Calu3 (cell line): ENCODE data around the gene STIM1. TPM values are rescaled to one million over a fixed set of nuclear protein-coding genes. Genes with fewer than 3 reads are reported as not detected.

Experiments used
- BruUV-seq: library from RNA; stranded (reverse); fragments of 400-500 nt; replicated peaks from 2 replicates; lab custom pipeline; 2021; lab: Mats Ljungman, UMichigan
- CTCF ChIA-PET: fragments of 300-600 bp; sonication (Branson Sonifier 250); formaldehyde crosslinking; loops from one replicate; lab custom pipeline; 2022; ENCODE audit warnings: antibody characterized with exemption; lab: Charles Lee
- DNase-seq: peaks from one replicate; pipeline ENCODE4 v3.0.0; 2022
- H3K27ac Mint-ChIP-seq: one replicate; pipeline ENCODE4 v1.8.0; 2022; ENCODE audit warnings: mixed read lengths; ENCODE audit not compliant: unreplicated experiment
- H3K27me3 Mint-ChIP-seq: one replicate; pipeline ENCODE4 v1.8.0; 2022; ENCODE audit warnings: mixed read lengths; ENCODE audit not compliant: unreplicated experiment
- H3K36me3 Mint-ChIP-seq: one replicate; pipeline ENCODE4 v1.8.0; 2022; ENCODE audit warnings: mild to moderate bottlenecking, moderate library complexity, mixed read lengths; ENCODE audit not compliant: insufficient read depth, unreplicated experiment
- H3K4me1 Mint-ChIP-seq: one replicate; pipeline ENCODE4 v1.8.0; 2022; ENCODE audit warnings: mild to moderate bottlenecking, low read depth, mixed read lengths; ENCODE audit not compliant: unreplicated experiment
- H3K4me3 Mint-ChIP-seq: one replicate; pipeline ENCODE4 v1.8.0; 2022; ENCODE audit warnings: mild to moderate bottlenecking, low read depth, moderate library complexity, mixed read lengths; ENCODE audit not compliant: unreplicated experiment
- H3K9me3 Mint-ChIP-seq: one replicate; pipeline ENCODE4 v1.8.0; 2022; ENCODE audit warnings: low read depth, mixed read lengths; ENCODE audit not compliant: unreplicated experiment
- CTCF ChIP-seq: fragments of 200-600 bp; IDR thresholded peaks from one replicate; pipeline ENCODE4 v1.8.0; 2022; ENCODE audit warnings: antibody characterized with exemption; ENCODE audit not compliant: unreplicated experiment
- intact Hi-C: fragments of 100-400 bp; cut with micrococcal nuclease; formaldehyde crosslinking; loops from one replicate; pipeline ENCODE4 v1.10.0; 2022; ENCODE audit not compliant: unreplicated experiment
- total RNA-seq: library from RNA; stranded (reverse); gene quantifications from 2 replicates; pipeline ENCODE4 v1.2.3, GENCODE V29; 2022

Gene STIM1
- total RNA-seq, 1 experiment from 2014 or later = 60.1 TPM

- no peak for TF ChIP-seq CTCF
- H3K4me1 Mint-ChIP-seq = no peaks in the 10 kb centered on the region
- no peaks in the 10 kb centered on the region for H3K9me3 Mint-ChIP-seq
These were observed 127.6 kb downstream of the STIM1 start for GRCh38 chr11:3983101-3983500.

GRCh38 chr11:3984896-3985295 is 129.4 kb downstream of the STIM1 start:
- TF ChIP-seq CTCF = no peak
- CTCF ChIA-PET = no interaction called here
- intact Hi-C loops = no loop called here
- Mint-ChIP-seq H3K9me3 (no peaks in the 10 kb centered on the region), H3K27me3 (no peaks in the 10 kb centered on the region), H3K4me1 (no peaks in the 10 kb centered on the region), H3K27ac (no peak overlapping the region), H3K4me3 (no peak overlapping the region), H3K36me3 (no peaks in the 10 kb centered on the region)
- BruUV-seq = no TSS peak
- DNase-seq = no peak

More at GRCh38 chr11:3983101-3983500, 127.6 kb downstream of the STIM1 start:
- Mint-ChIP-seq H3K4me3 (no peak overlapping the region), H3K36me3 (no peaks in the 10 kb centered on the region), H3K27ac (no peak overlapping the region), H3K27me3 (no peaks in the 10 kb centered on the region)
- BruUV-seq = no TSS peak
- CTCF ChIA-PET = no interaction called here
- DNase-seq = no peak
- intact Hi-C loops = no loop called here

- DNase-seq = no peak
- no peaks in the 10 kb centered on the region for H3K36me3 Mint-ChIP-seq
- CTCF ChIA-PET = no interaction called here
- BruUV-seq = no TSS peak
- H3K27me3 Mint-ChIP-seq = no peaks in the 10 kb centered on the region
- H3K27ac Mint-ChIP-seq = no peak overlapping the region
- no peaks in the 10 kb centered on the region for H3K4me1 Mint-ChIP-seq
- no peaks in the 10 kb centered on the region for H3K9me3 Mint-ChIP-seq
- intact Hi-C loops = no loop called here
- TF ChIP-seq CTCF = no peak
- H3K4me3 Mint-ChIP-seq = no peak overlapping the region
These were observed 130.2 kb downstream of the STIM1 start for GRCh38 chr11:3985631-3986030.

GRCh38 chr11:3986301-3986700 is 130.8 kb downstream of the STIM1 start:
- no peaks in the 10 kb centered on the region for H3K4me1 Mint-ChIP-seq

More at GRCh38 chr11:3986301-3986700, 130.8 kb downstream of the STIM1 start:
- DNase-seq = no peak
- Mint-ChIP-seq H3K9me3 (no peaks in the 10 kb centered on the region), H3K4me3 (no peak overlapping the region), H3K27ac (no peak overlapping the region), H3K27me3 (no peaks in the 10 kb centered on the region), H3K36me3 (no peaks in the 10 kb centered on the region)
- CTCF ChIA-PET = no interaction called here
- intact Hi-C loops = no loop called here
- no TSS peak for BruUV-seq
- TF ChIP-seq CTCF = no peak
